Measurements from ENCODE around the gene GHRHR. TPM values are rescaled to one million over a fixed set of nuclear protein-coding genes. Genes with fewer than 3 reads are reported as not detected.

GHRHR gene
- total RNA-seq, 1 donor from 2014 or later, result not detected

DNA sequence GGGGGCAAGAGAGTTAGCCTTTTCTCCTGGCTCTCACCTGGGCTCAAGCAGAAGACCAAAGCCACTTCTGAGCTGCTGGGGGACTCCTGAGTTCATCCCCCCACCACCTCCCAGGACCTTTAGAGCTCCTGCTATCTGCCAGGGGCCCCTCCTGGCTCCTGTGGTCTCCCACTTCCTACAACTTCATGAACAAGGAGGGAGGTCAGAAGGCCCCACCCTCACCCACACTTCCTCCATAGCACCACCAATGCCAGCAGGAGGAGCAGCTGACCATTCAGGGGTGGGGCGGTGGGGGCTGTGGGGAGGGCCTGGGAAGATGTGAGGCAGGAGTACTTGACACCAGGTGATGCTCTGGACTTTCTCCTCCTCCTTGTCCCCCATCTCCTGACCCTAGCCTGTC, 55.8 kb downstream of the GHRHR start:
- Mint-ChIP-seq H3K9me3 (no peaks in the 10 kb centered on the region), H3K4me1 (ENCODE audit: low read depth) (peaks cover 13% of the 10 kb centered on the region), H3K27ac (no peak overlapping the region), H3K27me3 (ENCODE audit: insufficient read depth) (no peaks in the 10 kb centered on the region), H3K4me3 (no peak overlapping the region), H3K36me3 (ENCODE audit: low read depth) (no peaks in the 10 kb centered on the region)
- DNase-seq (ENCODE audit: low spot score), result no peak
- intact Hi-C loops (cut with micrococcal nuclease), result no loop called here

GRCh38 chr7:31020161-31020560, 56.4 kb downstream of the GHRHR start:
- Mint-ChIP-seq H3K4me3 (no peak overlapping the region), H3K27me3 (ENCODE audit: insufficient read depth) (no peaks in the 10 kb centered on the region), H3K36me3 (ENCODE audit: low read depth) (no peaks in the 10 kb centered on the region), H3K27ac (no peak overlapping the region), H3K4me1 (ENCODE audit: low read depth) (peaks cover 13% of the 10 kb centered on the region), H3K9me3 (no peaks in the 10 kb centered on the region)
- DNase-seq (ENCODE audit: low spot score), result no peak
- intact Hi-C loops (cut with micrococcal nuclease), result no loop called here

DNA sequence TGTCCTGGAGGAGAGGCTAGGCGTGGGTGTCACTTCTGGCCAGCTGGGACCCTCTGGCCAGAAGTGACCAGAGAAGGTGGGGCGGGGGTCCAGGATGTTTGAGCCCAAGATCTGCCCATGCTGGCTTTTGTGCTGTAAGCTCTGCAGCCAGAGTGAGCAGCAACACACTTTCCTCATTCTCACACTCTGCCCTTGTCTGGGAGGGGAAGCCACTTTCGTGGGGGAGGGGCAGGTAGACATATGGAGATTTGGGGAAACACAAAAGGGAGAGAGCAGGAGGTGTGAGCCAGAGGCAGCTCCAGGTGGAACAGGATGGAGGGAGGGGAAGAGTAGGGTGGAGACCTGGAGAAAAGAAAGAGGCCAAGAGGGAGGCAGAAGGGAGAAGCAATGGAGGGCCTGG, 56.9 kb downstream of the GHRHR start:
- Mint-ChIP-seq H3K27me3 (ENCODE audit: insufficient read depth) (no peaks in the 10 kb centered on the region), H3K9me3 (no peaks in the 10 kb centered on the region), H3K4me3 (no peak overlapping the region), H3K27ac (no peak overlapping the region), H3K4me1 (ENCODE audit: low read depth) (peaks cover 13% of the 10 kb centered on the region), H3K36me3 (ENCODE audit: low read depth) (no peaks in the 10 kb centered on the region)
- intact Hi-C loops (cut with micrococcal nuclease), result no loop called here
- no peak for DNase-seq (ENCODE audit: low spot score)

- intact Hi-C loops (cut with micrococcal nuclease), result no loop called here
- DNase-seq (ENCODE audit: low spot score), result no peak
- Mint-ChIP-seq H3K4me1 (ENCODE audit: low read depth) (peaks cover 13% of the 10 kb centered on the region), H3K27me3 (ENCODE audit: insufficient read depth) (no peaks in the 10 kb centered on the region), H3K27ac (no peak overlapping the region), H3K4me3 (no peak overlapping the region), H3K36me3 (ENCODE audit: low read depth) (no peaks in the 10 kb centered on the region), H3K9me3 (no peaks in the 10 kb centered on the region)
Observed at GRCh38 chr7:31022117-31022516, 58.4 kb downstream of the GHRHR start.

DNA sequence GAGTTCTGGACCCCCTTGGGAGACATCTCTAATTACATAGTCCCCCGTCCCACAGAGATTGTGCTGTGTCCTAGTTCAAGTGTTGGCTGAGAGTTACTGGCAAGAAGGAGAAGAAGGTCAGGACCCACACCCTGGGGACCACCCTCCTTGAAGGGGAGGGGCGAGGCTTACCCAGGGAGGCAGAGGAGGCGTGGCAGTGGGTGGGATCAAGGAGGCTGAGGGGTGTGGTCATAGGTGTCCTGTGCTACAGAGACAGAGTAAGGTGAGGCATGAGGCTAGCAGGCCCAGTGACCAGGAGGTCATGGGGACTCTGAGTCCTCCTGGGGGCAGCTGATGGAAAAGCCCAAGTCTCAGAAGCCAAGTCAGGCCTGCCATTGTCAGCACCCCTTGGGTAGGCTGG, 59.0 kb downstream of the GHRHR start:
- Mint-ChIP-seq H3K36me3 (ENCODE audit: low read depth) (no peaks in the 10 kb centered on the region), H3K27ac (no peak overlapping the region)
- DNase-seq (ENCODE audit: low spot score), result no peak

GRCh38 chr7:31023877-31024276, 60.1 kb downstream of the GHRHR start:
- H3K4me3 Mint-ChIP-seq, result no peak overlapping the region
- H3K9me3 Mint-ChIP-seq, result no peaks in the 10 kb centered on the region
- H3K4me1 Mint-ChIP-seq (ENCODE audit: low read depth), result peaks cover 13% of the 10 kb centered on the region
- no peaks in the 10 kb centered on the region for H3K27me3 Mint-ChIP-seq (ENCODE audit: insufficient read depth)
- DNase-seq (ENCODE audit: low spot score), result no peak
- H3K36me3 Mint-ChIP-seq (ENCODE audit: low read depth), result no peaks in the 10 kb centered on the region
- peak overlapping the region; percentile 12 for H3K27ac Mint-ChIP-seq
- intact Hi-C loops (cut with micrococcal nuclease), result no loop called here

More for the DNA sequence above, 59.0 kb downstream of the GHRHR start:
- Mint-ChIP-seq H3K4me3 (no peak overlapping the region), H3K9me3 (no peaks in the 10 kb centered on the region), H3K27me3 (ENCODE audit: insufficient read depth) (no peaks in the 10 kb centered on the region), H3K4me1 (ENCODE audit: low read depth) (peaks cover 13% of the 10 kb centered on the region)
- intact Hi-C loops (cut with micrococcal nuclease), result no loop called here

DNA sequence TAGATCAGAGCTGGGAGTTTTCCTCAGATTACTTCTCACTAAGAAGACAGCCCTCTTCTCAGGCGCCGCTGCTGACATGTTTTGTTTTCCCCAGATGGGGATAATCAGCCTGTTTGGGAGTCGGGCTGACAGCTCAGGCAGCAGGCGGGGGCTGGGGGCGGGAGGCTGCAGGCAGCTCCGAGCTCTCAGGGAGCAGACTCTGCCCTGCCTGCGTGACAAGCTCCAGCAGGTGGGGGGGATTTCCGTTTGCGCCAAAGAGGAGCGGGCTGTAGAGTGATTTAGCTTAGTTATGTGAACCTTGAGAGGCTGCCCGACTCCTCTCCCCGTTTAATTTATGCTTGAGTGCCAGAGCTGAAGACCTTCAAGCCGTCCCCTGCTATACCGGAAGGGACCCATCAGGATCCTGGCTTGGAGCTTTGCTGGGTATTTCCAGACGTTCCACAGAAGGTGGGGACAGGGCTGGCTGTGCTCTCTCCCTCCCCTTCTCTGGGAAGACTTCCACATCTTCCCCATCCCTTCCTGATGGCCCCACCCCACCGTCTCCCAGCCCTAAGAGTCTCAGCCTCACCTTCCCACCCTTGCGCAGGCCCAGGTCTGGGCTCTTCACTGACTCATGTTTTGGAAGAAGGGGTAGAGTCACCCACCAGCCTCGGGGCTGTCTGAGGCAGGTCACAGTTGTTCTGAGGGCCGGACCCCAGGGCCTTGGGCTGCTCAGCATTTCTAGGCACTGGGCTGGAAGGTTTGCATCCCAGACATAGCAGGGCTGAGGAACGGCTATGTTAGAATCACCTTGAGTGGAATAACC, 63.6 kb downstream of the GHRHR start:
- peaks cover 1% of the 10 kb centered on the region for H3K27me3 Mint-ChIP-seq (ENCODE audit: insufficient read depth)

DNA sequence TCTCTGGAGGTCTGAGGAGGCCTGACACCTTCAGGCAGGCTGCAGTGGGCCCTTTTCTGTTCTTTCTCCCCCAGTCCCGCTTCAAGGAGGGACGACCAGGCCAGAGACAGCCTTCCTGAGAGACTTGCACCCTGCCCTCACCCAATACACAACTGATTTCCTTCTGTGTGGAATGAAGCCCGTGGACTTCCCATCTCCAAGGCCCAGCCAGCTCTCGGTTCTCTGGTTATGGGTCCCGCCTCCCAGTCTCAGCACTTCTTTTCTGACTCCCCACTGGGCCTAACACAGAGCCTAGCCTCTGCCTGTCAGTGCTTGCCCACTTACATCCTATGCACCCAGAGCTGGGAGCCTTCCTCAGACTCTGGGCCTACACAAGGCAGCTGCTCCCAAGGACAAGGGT, 64.3 kb downstream of the GHRHR start:
- H3K27ac Mint-ChIP-seq, result no peak overlapping the region
- H3K4me1 Mint-ChIP-seq (ENCODE audit: low read depth), result peaks cover 13% of the 10 kb centered on the region
- H3K9me3 Mint-ChIP-seq, result no peaks in the 10 kb centered on the region
- peaks cover 1% of the 10 kb centered on the region for H3K27me3 Mint-ChIP-seq (ENCODE audit: insufficient read depth)
- no peak for DNase-seq (ENCODE audit: low spot score)
- intact Hi-C loops (cut with micrococcal nuclease), result no loop called here
- H3K4me3 Mint-ChIP-seq, result no peak overlapping the region
- no peaks in the 10 kb centered on the region for H3K36me3 Mint-ChIP-seq (ENCODE audit: low read depth)

More for the DNA sequence above, 63.6 kb downstream of the GHRHR start:
- no peak for DNase-seq (ENCODE audit: low spot score)
- intact Hi-C loops (cut with micrococcal nuclease), result no loop called here
- Mint-ChIP-seq H3K4me3 (no peak overlapping the region), H3K36me3 (ENCODE audit: low read depth) (no peaks in the 10 kb centered on the region), H3K4me1 (ENCODE audit: low read depth) (peaks cover 13% of the 10 kb centered on the region), H3K9me3 (no peaks in the 10 kb centered on the region), H3K27ac (no peak overlapping the region)

DNA sequence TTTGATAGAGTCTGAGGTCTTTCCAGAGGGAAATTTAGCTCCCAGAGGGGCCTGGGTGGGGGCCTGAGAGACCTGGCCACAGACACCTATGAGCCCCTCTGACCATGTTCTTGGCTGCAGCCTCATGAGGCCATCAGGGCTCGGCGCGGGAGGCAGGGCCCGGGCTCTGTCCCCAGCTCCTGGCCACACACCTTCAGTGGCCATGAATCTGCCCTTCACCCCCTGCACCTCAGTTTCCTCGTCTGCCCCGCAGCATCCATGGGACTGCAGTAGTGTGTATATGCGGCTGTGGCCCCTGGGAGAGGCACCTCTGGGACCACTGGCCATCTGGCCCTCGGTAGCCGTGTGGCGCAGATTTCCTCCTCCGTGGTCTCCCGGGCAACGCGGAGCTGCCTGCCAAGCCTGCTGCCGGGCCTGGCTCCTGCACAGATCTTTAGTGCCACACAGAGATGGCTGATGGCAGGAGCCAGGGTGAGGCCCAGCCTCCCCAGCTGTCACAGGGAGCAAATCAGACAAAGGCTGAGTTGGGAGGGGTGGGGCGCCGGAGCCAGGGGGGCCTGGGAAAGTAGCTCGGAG, 64.8 kb downstream of the GHRHR start:
- intact Hi-C loops (cut with micrococcal nuclease), result no loop called here
- Mint-ChIP-seq H3K4me3 (no peak overlapping the region), H3K4me1 (ENCODE audit: low read depth) (peaks cover 10% of the 10 kb centered on the region), H3K9me3 (no peaks in the 10 kb centered on the region), H3K36me3 (ENCODE audit: low read depth) (no peaks in the 10 kb centered on the region), H3K27me3 (ENCODE audit: insufficient read depth) (peaks cover 1% of the 10 kb centered on the region), H3K27ac (no peak overlapping the region)
- no peak for DNase-seq (ENCODE audit: low spot score)

Other genes with a start within 250 kb of the GHRHR start
- gene INMT, start 211.8 kb upstream of the GHRHR start, total RNA-seq, result 0.23 TPM in 1 of 2 replicates, not detected in the other
- 0.96 and 2.2 TPM in 2 replicates for gene MINDY4, start 192.5 kb upstream of the GHRHR start, total RNA-seq
- 0.12 and 0.13 TPM in 2 replicates for gene AQP1, start 52.1 kb upstream of the GHRHR start, total RNA-seq
- gene ADCYAP1R1, start 88.4 kb downstream of the GHRHR start, total RNA-seq, result not detected in 2 replicates

All from activated T-helper 1 cell treated with anti-CD3 and anti-CD28 coated beads, Interleukin-12 subunit alpha, Interleukin-12 subunit beta, Interleukin-2, Interleukin-4 antibody, amounts not matched to agents 30 ng/mL and 10 ng/mL and 1 ng/mL, durations not matched to agents 14 hours and 24 hours and 36 hours (primary cell).